HG02943 (cell line): ENCODE results near the gene FAT1.

Experiments
- ATAC-seq: cut with Tn5 transposase; IDR thresholded peaks from one replicate; pipeline ENCODE4 v1.9.1; 2021; ENCODE audit warnings: mild to moderate bottlenecking, low read depth, moderate library complexity; ENCODE audit not compliant: unreplicated experiment

The FAT1 gene

GRCh38 chr4:186701273-186701672 lies 22.4 kb downstream of the FAT1 start:
- no peak for ATAC-seq

GRCh38 chr4:186700746-186701145 lies 22.9 kb downstream of the FAT1 start:
- no peak for ATAC-seq

- ATAC-seq, result no peak
Measured at GRCh38 chr4:186699881-186700397, 23.7 kb downstream of the FAT1 start.

- ATAC-seq, result no peak
Measured at GRCh38 chr4:186699298-186699697, 24.4 kb downstream of the FAT1 start.

- ATAC-seq, result no peak
Measured at GRCh38 chr4:186698525-186698924, 25.1 kb downstream of the FAT1 start.

GRCh38 chr4:186698028-186698427 lies 25.6 kb downstream of the FAT1 start:
- no peak for ATAC-seq

GRCh38 chr4:186695392-186695791 lies 28.3 kb downstream of the FAT1 start:
- no peak for ATAC-seq

- ATAC-seq, result no peak
Measured at GRCh38 chr4:186693894-186694293, 29.8 kb downstream of the FAT1 start.

GRCh38 chr4:186693159-186693815 lies 30.4 kb downstream of the FAT1 start:
- no peak for ATAC-seq

- no peak for ATAC-seq
Measured at GRCh38 chr4:186691396-186691795, 32.3 kb downstream of the FAT1 start.

- no peak for ATAC-seq
Measured at GRCh38 chr4:186689476-186689875, 34.2 kb downstream of the FAT1 start.

- no peak for ATAC-seq
Measured at GRCh38 chr4:186688150-186688943, 35.3 kb downstream of the FAT1 start.

GRCh38 chr4:186687265-186687664 lies 36.4 kb downstream of the FAT1 start:
- no peak for ATAC-seq

GRCh38 chr4:186685767-186686183 lies 37.9 kb downstream of the FAT1 start:
- ATAC-seq, result no peak

GRCh38 chr4:186684889-186685309 lies 38.8 kb downstream of the FAT1 start:
- no peak for ATAC-seq

GRCh38 chr4:186684220-186684619 lies 39.4 kb downstream of the FAT1 start:
- no peak for ATAC-seq

GRCh38 chr4:186680641-186681040 lies 43.0 kb downstream of the FAT1 start:
- no peak for ATAC-seq

GRCh38 chr4:186676531-186677161 lies 47.0 kb downstream of the FAT1 start:
- ATAC-seq, result no peak

- ATAC-seq, result no peak
Measured at GRCh38 chr4:186669735-186670134, 53.9 kb downstream of the FAT1 start.

- no peak for ATAC-seq
Measured at GRCh38 chr4:186669159-186669731, 54.4 kb downstream of the FAT1 start.

GRCh38 chr4:186666750-186667149 lies 56.9 kb downstream of the FAT1 start:
- no peak for ATAC-seq
